Stimulated activated naive CD8-positive, alpha-beta T cell treated with anti-CD3 and anti-CD28 coated beads, Interleukin-15, Interleukin-2, amounts not matched to agents 100 ng/mL and 50 ng/mL, for 24 hours (primary cell): Measurements from ENCODE around the gene TBC1D22B.

Experiments used
- H3K27ac Mint-ChIP-seq: one replicate; pipeline ENCODE4 v1.8.0; 2021; ENCODE audit warnings: mild to moderate bottlenecking, mixed read lengths
- H3K27me3 Mint-ChIP-seq: one replicate; pipeline ENCODE4 v1.8.0; 2021; ENCODE audit warnings: mixed read lengths
- H3K36me3 Mint-ChIP-seq: one replicate; pipeline ENCODE4 v1.8.0; 2021; ENCODE audit warnings: low read depth, mixed read lengths
- H3K4me1 Mint-ChIP-seq: one replicate; pipeline ENCODE4 v1.8.0; 2021; ENCODE audit warnings: low read depth, mixed read lengths
- H3K4me3 Mint-ChIP-seq: one replicate; pipeline ENCODE4 v1.8.0; 2021; ENCODE audit warnings: mild to moderate bottlenecking, mixed read lengths
- H3K9me3 Mint-ChIP-seq: one replicate; pipeline ENCODE4 v1.8.0; 2021; ENCODE audit warnings: mixed read lengths

TBC1D22B gene

GRCh38 chr6:37230104-37230503, 27.5 kb upstream of the TBC1D22B start:
- no peaks in the 10 kb centered on the region for H3K36me3 Mint-ChIP-seq
- H3K27me3 Mint-ChIP-seq: peaks cover 8% of the 10 kb centered on the region
- H3K4me1 Mint-ChIP-seq: peaks cover 5% of the 10 kb centered on the region
- no peaks in the 10 kb centered on the region for H3K9me3 Mint-ChIP-seq
- no peak overlapping the region for H3K27ac Mint-ChIP-seq
- no peak overlapping the region for H3K4me3 Mint-ChIP-seq

GRCh38 chr6:37232430-37233017, 25.0 kb upstream of the TBC1D22B start:
- H3K27me3 Mint-ChIP-seq: peaks cover 5% of the 10 kb centered on the region

GRCh38 chr6:37233541-37233940, 24.0 kb upstream of the TBC1D22B start:
- H3K4me1 Mint-ChIP-seq: peaks cover 21% of the 10 kb centered on the region
- H3K4me3 Mint-ChIP-seq: no peak overlapping the region
- no peak overlapping the region for H3K27ac Mint-ChIP-seq
- no peaks in the 10 kb centered on the region for H3K36me3 Mint-ChIP-seq
- H3K9me3 Mint-ChIP-seq: no peaks in the 10 kb centered on the region
- H3K27me3 Mint-ChIP-seq: peaks cover 5% of the 10 kb centered on the region

More at GRCh38 chr6:37232430-37233017, 25.0 kb upstream of the TBC1D22B start:
- H3K4me1 Mint-ChIP-seq: peaks cover 15% of the 10 kb centered on the region
- H3K36me3 Mint-ChIP-seq: no peaks in the 10 kb centered on the region
- no peak overlapping the region for H3K4me3 Mint-ChIP-seq
- no peak overlapping the region for H3K27ac Mint-ChIP-seq
- no peaks in the 10 kb centered on the region for H3K9me3 Mint-ChIP-seq

- peaks cover 5% of the 10 kb centered on the region for H3K27me3 Mint-ChIP-seq
- H3K4me3 Mint-ChIP-seq: no peak overlapping the region
- no peaks in the 10 kb centered on the region for H3K9me3 Mint-ChIP-seq
- no peaks in the 10 kb centered on the region for H3K36me3 Mint-ChIP-seq
- H3K27ac Mint-ChIP-seq: no peak overlapping the region
- H3K4me1 Mint-ChIP-seq: peaks cover 39% of the 10 kb centered on the region
These were observed 20.7 kb upstream of the TBC1D22B start for GRCh38 chr6:37236921-37237320.

GRCh38 chr6:37237789-37238188, 19.8 kb upstream of the TBC1D22B start:
- H3K4me1 Mint-ChIP-seq: peaks cover 48% of the 10 kb centered on the region
- H3K9me3 Mint-ChIP-seq: no peaks in the 10 kb centered on the region
- peaks cover under 1% of the 10 kb centered on the region for H3K27me3 Mint-ChIP-seq
- no peaks in the 10 kb centered on the region for H3K36me3 Mint-ChIP-seq
- H3K4me3 Mint-ChIP-seq: no peak overlapping the region
- no peak overlapping the region for H3K27ac Mint-ChIP-seq

GRCh38 chr6:37238381-37238780, 19.2 kb upstream of the TBC1D22B start:
- H3K36me3 Mint-ChIP-seq: no peaks in the 10 kb centered on the region
- H3K4me1 Mint-ChIP-seq: peaks cover 48% of the 10 kb centered on the region
- no peaks in the 10 kb centered on the region for H3K27me3 Mint-ChIP-seq
- H3K27ac Mint-ChIP-seq: no peak overlapping the region
- H3K9me3 Mint-ChIP-seq: no peaks in the 10 kb centered on the region
- H3K4me3 Mint-ChIP-seq: no peak overlapping the region

- Mint-ChIP-seq H3K4me1 (peaks cover 48% of the 10 kb centered on the region), H3K27me3 (no peaks in the 10 kb centered on the region), H3K9me3 (no peaks in the 10 kb centered on the region), H3K27ac (peak overlapping the region; percentile 89), H3K4me3 (peak overlapping the region; percentile 45), H3K36me3 (no peaks in the 10 kb centered on the region)
These were observed 18.0 kb upstream of the TBC1D22B start for GRCh38 chr6:37239526-37239925.

- H3K27me3 Mint-ChIP-seq: no peaks in the 10 kb centered on the region
- peaks cover 48% of the 10 kb centered on the region for H3K4me1 Mint-ChIP-seq
- H3K36me3 Mint-ChIP-seq: no peaks in the 10 kb centered on the region
- H3K9me3 Mint-ChIP-seq: no peaks in the 10 kb centered on the region
- H3K4me3 Mint-ChIP-seq: peak overlapping the region; percentile 45
- peak overlapping the region; percentile 89 for H3K27ac Mint-ChIP-seq
These were observed 17.4 kb upstream of the TBC1D22B start for GRCh38 chr6:37239950-37240713.

- H3K9me3 Mint-ChIP-seq: no peaks in the 10 kb centered on the region
These were observed 16.4 kb upstream of the TBC1D22B start for GRCh38 chr6:37241131-37241530.

GRCh38 chr6:37241775-37242428, 15.7 kb upstream of the TBC1D22B start:
- Mint-ChIP-seq H3K4me3 (no peak overlapping the region), H3K27ac (no peak overlapping the region), H3K36me3 (no peaks in the 10 kb centered on the region), H3K9me3 (no peaks in the 10 kb centered on the region), H3K4me1 (peaks cover 45% of the 10 kb centered on the region), H3K27me3 (no peaks in the 10 kb centered on the region)

More at GRCh38 chr6:37241131-37241530, 16.4 kb upstream of the TBC1D22B start:
- Mint-ChIP-seq H3K27me3 (no peaks in the 10 kb centered on the region), H3K4me1 (peaks cover 48% of the 10 kb centered on the region), H3K27ac (no peak overlapping the region), H3K36me3 (no peaks in the 10 kb centered on the region), H3K4me3 (no peak overlapping the region)

GRCh38 chr6:37242429-37243052, 15.0 kb upstream of the TBC1D22B start:
- Mint-ChIP-seq H3K27ac (no peak overlapping the region), H3K4me1 (peaks cover 39% of the 10 kb centered on the region), H3K9me3 (no peaks in the 10 kb centered on the region), H3K27me3 (no peaks in the 10 kb centered on the region), H3K36me3 (no peaks in the 10 kb centered on the region), H3K4me3 (no peak overlapping the region)

GRCh38 chr6:37243131-37243815, 14.3 kb upstream of the TBC1D22B start:
- Mint-ChIP-seq H3K27me3 (no peaks in the 10 kb centered on the region), H3K36me3 (no peaks in the 10 kb centered on the region), H3K4me3 (no peak overlapping the region), H3K4me1 (peaks cover 35% of the 10 kb centered on the region), H3K27ac (no peak overlapping the region), H3K9me3 (no peaks in the 10 kb centered on the region)

GRCh38 chr6:37243816-37244370, 13.7 kb upstream of the TBC1D22B start:
- no peaks in the 10 kb centered on the region for H3K36me3 Mint-ChIP-seq
- peaks cover 31% of the 10 kb centered on the region for H3K4me1 Mint-ChIP-seq
- H3K4me3 Mint-ChIP-seq: no peak overlapping the region
- no peaks in the 10 kb centered on the region for H3K27me3 Mint-ChIP-seq
- H3K9me3 Mint-ChIP-seq: no peaks in the 10 kb centered on the region
- no peak overlapping the region for H3K27ac Mint-ChIP-seq
